Subcutaneous abdominal adipose tissue (tissue), 5 donors: ENCODE measurements around the gene MTUS2.

Source experiments
- H3K27ac ChIP-seq: one replicate; pipeline ENCODE4 v1.7.0; 2013; ENCODE audit warnings: low read depth, mild to moderate bottlenecking, inconsistent platforms, low read length, moderate library complexity
- H3K27me3 ChIP-seq, 5 donors: one replicate each; pipeline ENCODE4 v1.7.0; 2013; ENCODE audit warnings: low read length in 5 of 5, inconsistent platforms in 1 of 5; ENCODE audit not compliant: control insufficient read depth in 5 of 5, insufficient read depth in 4 of 5
- H3K36me3 ChIP-seq, 5 donors: one replicate each; pipeline ENCODE4 v1.7.0; 2013; ENCODE audit warnings: low read length in 5 of 5; ENCODE audit not compliant: control insufficient read depth in 5 of 5, insufficient read depth in 5 of 5
- H3K4me1 ChIP-seq, 5 donors: one replicate each; pipeline ENCODE4 v1.7.0; 2013; ENCODE audit warnings: low read length in 5 of 5, mild to moderate bottlenecking in 3 of 5, moderate library complexity in 1 of 5; ENCODE audit not compliant: control insufficient read depth in 5 of 5, insufficient read depth in 5 of 5
- H3K4me3 ChIP-seq, 5 donors: one replicate each; pipeline ENCODE4 v1.7.0; 2013; ENCODE audit warnings: low read length in 5 of 5, low read depth in 1 of 5
- H3K9ac ChIP-seq, 5 donors: one replicate each; pipeline ENCODE4 v1.7.0; 2013; ENCODE audit warnings: low read length in 5 of 5, mild to moderate bottlenecking in 4 of 5, moderate library complexity in 3 of 5
- H3K9me3 ChIP-seq, 5 donors: one replicate each; pipeline ENCODE4 v1.7.0; 2013; ENCODE audit warnings: low read length in 5 of 5; ENCODE audit not compliant: control insufficient read depth in 5 of 5
- donor health status: healthy.
- donor health status: healthy.
- donor health status: healthy.
- donor health status: healthy.
- donor health status: healthy.

The MTUS2 gene

DNA sequence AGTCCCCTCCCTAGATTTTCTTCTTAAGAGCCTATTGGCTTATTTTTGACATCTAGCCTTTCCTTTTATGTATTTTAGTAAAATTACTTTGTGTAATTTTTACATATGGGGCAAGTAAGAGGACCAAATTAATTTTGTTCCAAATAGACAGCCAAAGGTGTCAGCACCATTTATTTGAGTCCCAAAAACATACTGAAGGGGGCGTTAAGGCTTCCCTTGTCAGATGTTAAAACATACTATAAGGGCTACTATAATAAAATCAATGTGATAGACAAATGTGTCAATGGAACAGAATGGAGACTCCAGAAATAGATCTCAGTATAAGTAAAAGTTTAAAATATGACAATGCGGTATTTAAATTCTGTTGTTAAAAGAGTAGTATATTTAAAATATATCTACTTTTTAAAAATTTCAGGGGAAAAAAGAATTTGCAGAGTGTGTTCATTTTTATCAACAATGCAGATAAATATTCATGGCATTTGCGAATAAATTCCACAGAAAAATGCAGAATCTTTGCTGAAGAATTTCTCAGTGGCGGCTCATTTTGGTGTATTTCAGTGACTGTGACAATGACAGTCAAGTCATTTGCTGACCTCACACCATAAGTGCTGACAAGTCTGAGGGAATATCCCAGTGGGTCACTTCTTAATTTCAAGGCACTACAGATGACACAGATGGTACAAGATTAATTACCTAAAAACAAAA lies 133.7 kb downstream of the MTUS2 start:
- H3K4me3 ChIP-seq = no peak overlapping the region
- no peak overlapping the region for H3K27ac ChIP-seq
- H3K36me3 ChIP-seq = no peaks in the 10 kb centered on the region
- no peak overlapping the region for H3K9ac ChIP-seq
- H3K9me3 ChIP-seq = peaks cover 0 to 7% (median 0%) of the 10 kb centered on the region in 5 donors
- no peaks in the 10 kb centered on the region for H3K27me3 ChIP-seq
- H3K4me1 ChIP-seq = no peaks in the 10 kb centered on the region

DNA sequence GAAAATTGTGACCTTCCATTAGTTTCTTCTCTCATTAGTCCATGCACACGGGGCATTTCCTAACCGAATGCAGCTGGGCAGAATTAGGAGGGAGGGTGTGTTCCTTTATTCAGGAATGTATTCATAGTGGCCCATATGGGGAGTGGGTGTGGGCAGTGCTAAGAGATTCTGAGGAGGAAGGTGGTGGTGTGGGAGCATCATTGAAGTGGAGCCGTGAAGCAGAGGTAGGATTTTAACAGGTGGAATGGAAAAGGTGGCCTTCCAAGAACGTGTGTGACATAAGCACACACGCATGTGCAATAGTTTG lies 134.2 kb downstream of the MTUS2 start:
- Histone ChIP-seq H3K4me3 (no peak overlapping the region), H3K27me3 (no peaks in the 10 kb centered on the region), H3K4me1 (no peaks in the 10 kb centered on the region), H3K9ac (no peak overlapping the region), H3K9me3 (peaks cover 0 to 7% (median 0%) of the 10 kb centered on the region in 5 donors), H3K36me3 (no peaks in the 10 kb centered on the region), H3K27ac (no peak overlapping the region)

DNA sequence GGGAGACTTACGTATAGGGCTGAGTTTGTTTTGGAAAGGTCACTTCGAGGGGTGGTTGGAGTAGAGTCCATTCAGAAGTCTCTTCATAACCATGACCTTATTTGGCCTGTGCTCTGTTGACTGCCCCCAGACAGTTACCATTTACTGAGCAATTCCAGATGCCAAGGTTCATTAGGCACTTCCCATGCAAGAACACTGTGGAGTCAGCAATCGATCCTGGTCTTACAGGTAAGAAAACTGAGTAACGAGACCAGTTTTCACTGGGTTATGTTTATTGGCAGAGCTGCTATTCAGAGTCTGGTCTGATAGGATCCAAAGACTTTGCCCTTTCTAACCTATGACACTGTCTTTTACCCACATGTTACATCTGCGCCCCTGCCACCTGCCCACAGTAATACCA lies 134.7 kb downstream of the MTUS2 start:
- Histone ChIP-seq H3K4me3 (no peak overlapping the region), H3K27ac (no peak overlapping the region), H3K27me3 (no peaks in the 10 kb centered on the region), H3K36me3 (no peaks in the 10 kb centered on the region), H3K4me1 (no peaks in the 10 kb centered on the region), H3K9me3 (peaks cover 0 to 4% (median 0%) of the 10 kb centered on the region in 5 donors), H3K9ac (no peak overlapping the region)

DNA sequence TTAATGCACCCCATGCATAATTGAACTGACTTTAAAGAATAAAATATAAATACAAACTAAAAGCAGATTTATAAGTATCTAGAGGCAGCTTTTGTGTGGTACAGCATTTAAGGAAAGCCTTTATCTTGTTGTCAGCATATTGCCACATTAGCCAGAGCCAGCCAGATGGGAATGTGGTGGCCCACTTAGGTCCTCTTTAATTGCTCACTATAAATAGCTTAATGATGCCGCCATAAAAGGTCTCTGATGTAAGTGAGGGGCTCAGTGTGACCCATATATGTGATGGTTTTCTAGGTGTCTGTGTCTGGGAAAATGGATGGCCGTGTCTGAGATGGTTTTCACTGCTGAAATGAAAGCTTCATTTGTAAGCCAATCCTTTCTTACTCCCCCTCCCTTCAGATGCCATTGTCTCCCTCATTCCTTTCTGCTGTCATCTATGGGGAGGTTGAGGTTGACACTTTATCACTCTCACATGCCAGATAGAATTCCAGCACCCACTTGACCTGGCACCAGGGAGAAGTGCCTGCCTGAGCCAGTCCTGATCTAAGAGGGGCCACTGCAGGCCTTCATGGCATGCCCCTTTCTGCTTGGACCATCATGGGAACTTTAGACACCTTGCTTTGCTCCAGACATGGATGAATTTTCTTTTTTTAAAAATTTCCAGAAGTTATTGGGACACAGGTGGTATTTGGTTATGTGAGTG lies 135.3 kb downstream of the MTUS2 start:
- Histone ChIP-seq H3K9me3 (no peaks in the 10 kb centered on the region), H3K4me3 (no peak overlapping the region), H3K36me3 (no peaks in the 10 kb centered on the region), H3K27ac (no peak overlapping the region), H3K27me3 (no peaks in the 10 kb centered on the region), H3K4me1 (no peaks in the 10 kb centered on the region), H3K9ac (no peak overlapping the region)

DNA sequence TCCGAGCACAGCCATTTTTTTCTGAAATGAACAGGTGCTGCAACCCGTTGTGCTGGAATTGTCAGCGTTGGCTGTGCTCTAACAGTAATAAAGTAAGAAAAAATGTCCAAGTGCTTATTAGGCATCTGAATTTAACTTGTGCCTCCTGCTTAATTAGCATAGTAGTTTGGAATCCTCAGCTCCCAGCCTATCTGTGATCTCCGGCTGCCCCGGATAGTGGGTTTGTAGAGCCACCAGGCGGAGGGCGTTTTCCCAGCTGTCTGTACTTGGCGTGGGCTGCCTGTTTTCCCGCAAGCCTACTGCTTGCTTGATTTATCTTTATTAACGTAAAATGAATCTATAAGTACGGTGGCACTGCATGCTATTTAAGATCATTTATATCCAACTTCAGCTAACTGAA lies 137.9 kb downstream of the MTUS2 start:
- Histone ChIP-seq H3K36me3 (no peaks in the 10 kb centered on the region), H3K27ac (no peak overlapping the region), H3K9ac (no peak overlapping the region), H3K27me3 (no peaks in the 10 kb centered on the region), H3K4me3 (no peak overlapping the region), H3K4me1 (no peaks in the 10 kb centered on the region), H3K9me3 (no peaks in the 10 kb centered on the region)

DNA sequence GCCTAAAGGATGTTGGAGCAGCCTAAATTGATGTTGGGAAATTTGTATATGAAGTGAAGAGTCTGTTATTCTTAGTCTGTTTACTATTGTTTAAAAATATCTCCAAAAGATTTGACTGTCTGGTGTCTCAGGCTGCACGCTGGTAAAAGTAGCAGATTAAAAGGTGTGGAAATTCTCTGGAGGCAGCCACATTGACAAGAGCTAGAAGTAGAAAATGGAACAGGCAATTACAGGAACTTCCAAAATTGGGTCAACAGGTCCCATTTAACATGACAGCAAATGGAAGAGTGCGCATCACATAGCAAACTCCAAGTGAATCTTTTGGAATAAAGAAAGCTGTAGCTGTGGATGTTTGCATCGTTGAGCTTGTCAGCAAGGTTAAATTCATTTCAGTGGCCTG lies 138.3 kb downstream of the MTUS2 start:
- Histone ChIP-seq H3K9me3 (no peaks in the 10 kb centered on the region), H3K9ac (no peak overlapping the region), H3K4me1 (no peaks in the 10 kb centered on the region), H3K36me3 (no peaks in the 10 kb centered on the region), H3K27ac (no peak overlapping the region), H3K4me3 (no peak overlapping the region), H3K27me3 (no peaks in the 10 kb centered on the region)

DNA sequence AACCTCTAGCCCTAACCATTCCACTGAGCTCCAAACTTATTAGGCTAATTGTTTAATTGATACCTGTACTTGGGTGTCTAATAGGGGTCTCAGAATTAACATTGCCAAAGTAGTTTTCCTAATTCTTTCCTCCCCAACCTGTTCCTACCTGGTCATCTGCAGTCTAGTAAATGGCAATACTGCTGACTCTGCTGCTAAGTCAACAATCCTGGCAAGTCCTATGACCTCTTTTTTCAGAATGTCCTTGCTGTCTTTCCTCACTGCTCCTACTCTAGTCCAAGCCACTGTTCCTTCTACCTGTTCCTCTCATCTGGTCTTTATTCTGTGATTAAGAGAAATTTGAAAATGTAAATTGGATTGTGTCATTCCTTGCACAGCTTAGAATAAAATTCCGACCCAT lies 143.9 kb downstream of the MTUS2 start:
- Histone ChIP-seq H3K9me3 (no peaks in the 10 kb centered on the region), H3K36me3 (no peaks in the 10 kb centered on the region), H3K27ac (no peak overlapping the region), H3K9ac (no peak overlapping the region), H3K4me3 (no peak overlapping the region), H3K4me1 (no peaks in the 10 kb centered on the region), H3K27me3 (no peaks in the 10 kb centered on the region)

DNA sequence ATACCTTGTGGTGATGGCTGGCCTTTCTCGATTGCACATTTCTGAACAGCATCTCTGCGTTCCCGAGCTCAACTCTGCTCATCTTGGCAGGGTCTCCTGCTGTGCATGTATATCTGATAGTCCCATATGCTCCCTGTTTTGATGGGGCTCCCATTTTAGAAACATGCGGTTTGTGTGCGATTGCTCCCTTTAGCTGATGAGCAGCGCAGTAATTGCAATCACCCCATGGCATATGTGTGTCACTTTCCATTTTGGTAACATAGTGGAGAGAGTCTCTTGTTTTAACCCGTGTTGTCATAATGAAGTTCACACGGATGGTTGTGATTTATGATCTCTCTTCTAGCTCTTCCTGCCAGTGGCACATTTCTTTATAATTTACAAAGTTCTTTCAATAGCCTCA lies 144.7 kb downstream of the MTUS2 start:
- Histone ChIP-seq H3K9ac (no peak overlapping the region), H3K27ac (no peak overlapping the region), H3K27me3 (no peaks in the 10 kb centered on the region), H3K4me3 (no peak overlapping the region), H3K4me1 (no peaks in the 10 kb centered on the region), H3K9me3 (no peaks in the 10 kb centered on the region), H3K36me3 (no peaks in the 10 kb centered on the region)

DNA sequence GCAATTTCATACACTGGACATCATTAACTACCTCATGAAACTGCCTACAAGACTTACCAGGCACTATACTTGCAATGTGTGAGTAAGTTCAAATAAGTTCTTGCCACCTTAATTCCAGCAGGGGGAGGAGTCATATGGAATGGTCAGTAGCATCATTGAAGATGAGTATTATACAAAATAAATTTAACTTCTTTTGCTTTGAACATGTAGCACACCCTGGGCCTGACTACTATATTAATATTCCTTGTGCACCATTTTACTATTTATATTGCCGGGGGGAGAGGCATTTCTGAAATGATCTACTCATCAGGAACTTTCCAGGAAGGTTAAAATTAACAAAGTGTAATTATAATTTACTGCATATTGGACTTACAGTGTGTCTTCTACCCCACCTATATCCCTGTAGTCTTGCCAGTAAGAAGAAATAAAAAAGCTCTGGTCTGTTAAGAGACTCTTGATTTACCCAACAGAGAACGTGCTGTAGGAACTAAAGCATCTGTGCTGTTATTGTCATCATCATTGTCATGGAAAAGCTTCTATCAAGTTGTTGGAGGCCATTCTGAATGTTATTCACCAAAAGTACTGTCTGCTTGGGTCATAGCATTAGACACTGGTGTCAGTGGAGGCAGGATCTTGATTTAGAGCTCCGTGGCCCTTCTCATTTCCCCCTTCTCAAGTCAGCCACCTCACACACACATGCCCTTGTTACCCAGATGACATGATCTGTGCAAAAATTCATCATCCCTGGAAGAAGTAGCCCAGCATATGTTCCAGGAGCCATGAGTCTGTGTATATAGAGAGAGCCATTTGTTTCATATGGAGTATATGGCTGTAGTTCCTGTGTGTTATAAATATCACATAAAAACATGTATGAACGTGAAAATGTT lies 147.1 kb downstream of the MTUS2 start:
- no peaks in the 10 kb centered on the region for H3K4me1 ChIP-seq
- H3K27ac ChIP-seq = no peak overlapping the region
- no peaks in the 10 kb centered on the region for H3K9me3 ChIP-seq
- no peak overlapping the region for H3K4me3 ChIP-seq
- no peaks in the 10 kb centered on the region for H3K36me3 ChIP-seq
- H3K9ac ChIP-seq = no peak overlapping the region
- H3K27me3 ChIP-seq = peaks cover 0 to 3% (median 0%) of the 10 kb centered on the region in 5 donors

DNA sequence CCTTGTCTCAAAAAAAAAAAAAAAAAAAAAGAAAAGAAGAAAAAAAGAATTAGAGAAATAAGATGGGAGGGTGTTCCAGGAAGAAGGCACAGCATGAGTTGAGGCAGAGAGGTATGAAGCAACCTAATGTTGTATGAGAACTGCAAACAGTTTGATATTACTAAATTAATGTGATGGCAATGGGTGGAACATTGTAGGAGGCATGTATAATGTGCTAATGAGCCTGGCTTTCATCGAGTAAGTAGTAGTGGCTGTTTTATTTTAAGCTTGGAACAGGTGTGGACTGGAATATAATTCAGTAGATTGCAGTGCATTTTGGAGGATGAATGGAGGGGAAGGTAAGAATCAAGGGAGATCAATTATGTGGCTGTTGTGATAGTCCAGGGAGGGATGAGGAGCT lies 156.1 kb downstream of the MTUS2 start:
- Histone ChIP-seq H3K36me3 (no peaks in the 10 kb centered on the region), H3K27me3 (peaks cover 0 to 3% (median 0%) of the 10 kb centered on the region in 5 donors), H3K4me1 (no peaks in the 10 kb centered on the region), H3K9ac (no peak overlapping the region), H3K4me3 (no peak overlapping the region), H3K9me3 (no peaks in the 10 kb centered on the region), H3K27ac (no peak overlapping the region)
